ENCODE measurements around the gene DHX40. TPM values are rescaled to one million over a fixed set of nuclear protein-coding genes. Genes with fewer than 3 reads are reported as not detected.

DHX40 gene
- total and polyA plus RNA-seq, 2 donors (not counting 1 experiment from before 2014, with no cell fraction given) = 41.9 to 58.6 TPM

DNA sequence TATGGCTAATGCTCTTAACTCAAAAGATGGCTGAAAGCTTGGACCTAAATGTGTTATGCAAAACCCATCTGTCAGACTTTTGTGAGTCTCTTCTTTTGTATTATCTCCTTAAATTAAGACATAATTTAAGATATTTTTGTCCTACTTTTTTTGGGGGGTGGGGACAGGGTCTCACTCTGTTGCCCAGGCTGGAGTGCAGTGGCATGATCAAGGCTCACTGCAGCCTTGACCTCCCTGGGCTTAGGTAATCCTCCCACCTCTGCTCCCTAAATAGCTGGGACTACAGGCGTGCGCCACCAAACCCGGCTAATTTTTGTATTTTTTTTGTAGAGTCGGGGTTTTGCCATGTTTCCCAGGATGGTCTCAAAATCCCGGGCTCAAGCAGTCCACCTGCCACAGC lies 61.3 kb downstream of the DHX40 start:
- peaks cover 6% of the 10 kb centered on the region for H3K4me1 ChIP-seq (ENCODE audit: control insufficient read depth, extremely low read depth, insufficient read depth, low read length)
- no peaks in the 10 kb centered on the region for H3K36me3 ChIP-seq (ENCODE audit: control insufficient read depth, insufficient read depth, low read length)
- H3K9ac ChIP-seq (ENCODE audit: insufficient read depth, low read length) = no peak overlapping the region
- H3K27ac ChIP-seq (ENCODE audit: insufficient read depth, low read length) = no peak overlapping the region
- H4K20me1 ChIP-seq (ENCODE audit: control insufficient read depth, extremely low read depth, insufficient read depth, low read length) = peaks cover 27% of the 10 kb centered on the region
- DNase-seq (ENCODE audit: low read depth in 2 of 2) = no peak
- H3K9me3 ChIP-seq (ENCODE audit: control insufficient read depth, insufficient read depth, low read depth, low read length) = no peaks in the 10 kb centered on the region
- TF ChIP-seq EZH2 (IDR thresholded peaks at IDR 0.05; ENCODE audit: low read length, missing control alignments) = no peak
- TF ChIP-seq, protein P1, sequence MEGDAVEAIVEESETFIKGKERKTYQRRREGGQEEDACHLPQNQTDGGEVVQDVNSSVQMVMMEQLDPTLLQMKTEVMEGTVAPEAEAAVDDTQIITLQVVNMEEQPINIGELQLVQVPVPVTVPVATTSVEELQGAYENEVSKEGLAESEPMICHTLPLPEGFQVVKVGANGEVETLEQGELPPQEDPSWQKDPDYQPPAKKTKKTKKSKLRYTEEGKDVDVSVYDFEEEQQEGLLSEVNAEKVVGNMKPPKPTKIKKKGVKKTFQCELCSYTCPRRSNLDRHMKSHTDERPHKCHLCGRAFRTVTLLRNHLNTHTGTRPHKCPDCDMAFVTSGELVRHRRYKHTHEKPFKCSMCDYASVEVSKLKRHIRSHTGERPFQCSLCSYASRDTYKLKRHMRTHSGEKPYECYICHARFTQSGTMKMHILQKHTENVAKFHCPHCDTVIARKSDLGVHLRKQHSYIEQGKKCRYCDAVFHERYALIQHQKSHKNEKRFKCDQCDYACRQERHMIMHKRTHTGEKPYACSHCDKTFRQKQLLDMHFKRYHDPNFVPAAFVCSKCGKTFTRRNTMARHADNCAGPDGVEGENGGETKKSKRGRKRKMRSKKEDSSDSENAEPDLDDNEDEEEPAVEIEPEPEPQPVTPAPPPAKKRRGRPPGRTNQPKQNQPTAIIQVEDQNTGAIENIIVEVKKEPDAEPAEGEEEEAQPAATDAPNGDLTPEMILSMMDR (conservative IDR thresholded peaks at IDR 0.05 in 1 of 2, IDR thresholded peaks at IDR 0.05 in 1 of 2; ENCODE audit: low read depth in 1 of 2, low read length in 2 of 2) = no peak
- H3K4me2 ChIP-seq (ENCODE audit: extremely low read depth, insufficient read depth, low read length) = peak overlapping the region; percentile 17
- no peak overlapping the region for H3K4me3 ChIP-seq (replicated peaks in 1 of 4; ENCODE audit: control extremely low read depth in 1 of 4, insufficient read depth in 1 of 4, low read depth in 3 of 4, low read length in 4 of 4)
- H3K27me3 ChIP-seq (ENCODE audit: control insufficient read depth, insufficient read depth, low read length) = no peaks in the 10 kb centered on the region
- no peak overlapping the region for H2AFZ ChIP-seq (ENCODE audit: low read length)
- H3K79me2 ChIP-seq (ENCODE audit: control insufficient read depth, insufficient read depth, low read length) = peaks cover 100% of the 10 kb centered on the region

DNA sequence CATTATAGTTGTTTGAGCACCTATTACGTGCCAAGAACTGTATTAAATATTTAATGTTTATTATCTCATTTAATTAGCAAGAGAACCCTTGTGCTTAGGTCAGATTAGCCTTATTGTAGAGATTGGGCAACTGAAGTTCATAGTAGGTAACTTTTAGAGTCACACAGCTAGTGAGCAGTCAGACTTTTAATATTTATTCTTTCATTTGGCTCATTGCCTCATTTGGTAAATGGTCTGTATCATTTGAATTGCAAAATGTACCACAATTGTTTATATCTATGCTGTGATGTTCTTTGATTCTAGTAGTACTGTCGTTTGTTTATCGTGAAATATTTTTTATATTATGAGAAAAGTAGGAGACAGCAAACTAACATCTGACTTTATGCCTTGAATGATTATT lies 61.9 kb downstream of the DHX40 start:
- Histone ChIP-seq H3K4me1 (ENCODE audit: control insufficient read depth, extremely low read depth, insufficient read depth, low read length) (peaks cover 6% of the 10 kb centered on the region), H4K20me1 (ENCODE audit: control insufficient read depth, extremely low read depth, insufficient read depth, low read length) (peaks cover 25% of the 10 kb centered on the region)
- TF ChIP-seq, protein P1 (conservative IDR thresholded peaks at IDR 0.05 in 1 of 2, IDR thresholded peaks at IDR 0.05 in 1 of 2; ENCODE audit: low read depth in 1 of 2, low read length in 2 of 2) = no peak

DNA sequence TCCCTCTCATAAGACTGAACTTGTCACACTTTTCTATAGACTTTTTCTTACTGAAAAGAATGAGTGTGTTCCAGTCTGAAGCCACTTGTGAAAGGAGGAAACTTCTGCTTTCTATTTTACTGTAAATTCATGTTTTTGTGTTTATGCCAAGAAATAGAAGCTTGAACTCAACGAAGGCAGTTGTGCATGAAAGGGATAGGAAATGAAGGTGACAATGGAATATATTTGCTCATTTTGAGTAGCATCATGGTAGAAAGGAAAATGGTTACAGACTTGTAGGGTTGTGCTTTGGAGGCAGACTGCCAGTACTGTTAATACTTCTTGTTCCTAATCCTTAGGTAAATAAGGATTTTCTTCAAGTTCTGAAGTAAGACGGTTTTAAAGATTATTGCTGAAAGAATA lies 62.4 kb downstream of the DHX40 start:
- Histone ChIP-seq H3K27me3 (ENCODE audit: control insufficient read depth, insufficient read depth, low read length) (no peaks in the 10 kb centered on the region), H3K27ac (ENCODE audit: insufficient read depth, low read length) (peak overlapping the region; percentile 20), H3K4me3 (replicated peaks in 1 of 4; ENCODE audit: control extremely low read depth in 1 of 4, insufficient read depth in 1 of 4, low read depth in 3 of 4, low read length in 4 of 4) (peak overlapping the region in 1 of 4 experiments; percentile 0), H3K4me1 (ENCODE audit: control insufficient read depth, extremely low read depth, insufficient read depth, low read length) (peaks cover 6% of the 10 kb centered on the region), H3K9ac (ENCODE audit: insufficient read depth, low read length) (no peak overlapping the region), H3K4me2 (ENCODE audit: extremely low read depth, insufficient read depth, low read length) (peak overlapping the region; percentile 41), H3K36me3 (ENCODE audit: control insufficient read depth, insufficient read depth, low read length) (no peaks in the 10 kb centered on the region), H4K20me1 (ENCODE audit: control insufficient read depth, extremely low read depth, insufficient read depth, low read length) (peaks cover 24% of the 10 kb centered on the region), H2AFZ (ENCODE audit: low read length) (no peak overlapping the region), H3K9me3 (ENCODE audit: control insufficient read depth, insufficient read depth, low read depth, low read length) (no peaks in the 10 kb centered on the region), H3K79me2 (ENCODE audit: control insufficient read depth, insufficient read depth, low read length) (peaks cover 99% of the 10 kb centered on the region)
- no peak for DNase-seq (ENCODE audit: low read depth in 2 of 2)
- TF ChIP-seq, protein P1 (conservative IDR thresholded peaks at IDR 0.05 in 1 of 2, IDR thresholded peaks at IDR 0.05 in 1 of 2; ENCODE audit: low read depth in 1 of 2, low read length in 2 of 2) = no peak
- TF ChIP-seq EZH2 (IDR thresholded peaks at IDR 0.05; ENCODE audit: low read length, missing control alignments) = no peak

More for the DNA sequence above, 61.9 kb downstream of the DHX40 start:
- no peaks in the 10 kb centered on the region for H3K9me3 ChIP-seq (ENCODE audit: control insufficient read depth, insufficient read depth, low read depth, low read length)
- no peaks in the 10 kb centered on the region for H3K27me3 ChIP-seq (ENCODE audit: control insufficient read depth, insufficient read depth, low read length)
- H2AFZ ChIP-seq (ENCODE audit: low read length) = no peak overlapping the region
- no peak overlapping the region for H3K27ac ChIP-seq (ENCODE audit: insufficient read depth, low read length)
- peak in 1 of 2 donors; percentile 85 for DNase-seq (ENCODE audit: low read depth in 2 of 2)
- H3K4me2 ChIP-seq (ENCODE audit: extremely low read depth, insufficient read depth, low read length) = peak overlapping the region; percentile 41
- no peak overlapping the region for H3K9ac ChIP-seq (ENCODE audit: insufficient read depth, low read length)
- no peak overlapping the region for H3K4me3 ChIP-seq (replicated peaks in 1 of 4; ENCODE audit: control extremely low read depth in 1 of 4, insufficient read depth in 1 of 4, low read depth in 3 of 4, low read length in 4 of 4)
- peaks cover 99% of the 10 kb centered on the region for H3K79me2 ChIP-seq (ENCODE audit: control insufficient read depth, insufficient read depth, low read length)
- H3K36me3 ChIP-seq (ENCODE audit: control insufficient read depth, insufficient read depth, low read length) = no peaks in the 10 kb centered on the region
